Hepatocyte (in vitro differentiated cells): ENCODE data around the gene KDM4B.

ENCODE experiments used
- CTCF ChIP-seq: fragments of 200-600 bp; sonication (generic); IDR thresholded peaks from 2 replicates; pipeline ENCODE4 v1.5.1; 2016; ENCODE audit warnings: antibody characterized with exemption, mild to moderate bottlenecking; ENCODE audit not compliant: poor library complexity
- EZH2 ChIP-seq: fragments of 200-600 bp; sonication (generic); IDR thresholded peaks from 2 replicates; pipeline ENCODE4 v1.6.1; 2016; ENCODE audit warnings: antibody characterized with exemption, mild to moderate bottlenecking, borderline replicate concordance

DNA sequence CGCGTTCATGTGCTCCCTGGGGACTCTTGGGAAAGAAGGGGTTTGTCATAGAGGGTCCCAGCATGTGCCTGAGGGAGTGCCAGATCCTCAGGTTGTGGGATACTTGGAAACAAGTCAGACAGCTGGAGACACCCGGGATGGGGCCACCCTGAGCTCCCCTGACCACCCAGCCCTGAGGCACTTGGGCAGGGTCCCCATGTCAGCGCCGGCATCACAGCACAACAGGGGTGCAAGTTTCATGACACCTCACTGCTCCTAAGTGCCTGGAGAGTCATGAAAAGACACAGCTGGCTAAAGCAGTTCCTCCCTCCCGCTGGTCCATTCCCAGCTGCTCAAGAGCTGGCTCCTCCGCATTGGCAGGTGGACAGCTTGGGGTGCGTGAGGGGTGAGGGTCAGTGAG lies 102.7 kb downstream of the KDM4B start:
- TF ChIP-seq EZH2 (no peak), CTCF (no peak)
